ENCODE measurements around the gene SKIDA1. TPM values are rescaled to one million over a fixed set of nuclear protein-coding genes. Genes with fewer than 3 reads are reported as not detected.

SKIDA1 gene
- total RNA-seq, 1 experiment from 2014 or later, result 9.4 TPM

DNA sequence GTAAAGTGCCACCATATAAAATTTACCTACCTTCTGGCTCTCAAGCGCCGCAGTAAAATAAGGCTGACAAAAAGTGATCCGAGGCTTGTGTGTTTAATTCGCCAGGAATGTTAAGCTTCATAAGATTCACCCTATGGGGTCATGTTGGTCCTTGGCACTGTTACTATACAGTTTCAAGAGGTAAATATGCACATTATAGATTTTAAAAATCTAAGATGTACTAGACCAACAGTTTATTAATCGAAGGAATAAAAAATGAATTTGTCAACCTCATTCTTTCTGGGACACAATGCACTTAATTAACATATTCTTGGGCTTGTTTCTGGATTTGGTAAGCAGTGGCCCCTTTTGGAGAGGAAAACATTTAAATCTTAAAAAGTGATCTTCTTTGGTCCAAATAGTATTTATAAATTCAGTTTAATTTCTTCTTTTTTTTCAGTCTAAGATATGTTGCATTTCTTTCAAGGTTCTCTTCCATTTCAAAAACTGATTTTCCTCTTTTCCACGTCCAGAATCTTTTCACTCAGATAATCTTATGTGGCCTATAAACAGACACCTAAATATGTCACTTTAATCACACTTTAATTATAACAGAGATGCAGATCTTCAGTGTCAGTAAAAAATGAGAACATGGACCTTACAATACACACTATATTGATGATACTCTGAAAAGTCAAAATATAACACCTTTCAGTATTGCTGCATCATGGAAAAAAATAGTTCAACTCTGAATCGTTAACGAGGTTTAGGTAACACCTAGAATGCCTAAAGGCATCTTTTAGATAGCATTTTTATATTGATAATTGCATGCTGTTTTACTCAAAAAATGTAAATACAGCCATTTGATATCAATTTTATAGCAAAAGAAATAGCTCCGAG lies 3.8 kb upstream of the SKIDA1 start:
- ChIA-PET POLR2A (interaction anchor here (0.5 to 1.0 kb wide), 3 partner anchors 11 to 247 kb away, joined by 3 read pairs; no protein-coding TSS in a partner anchor), CTCF (interaction anchor here (1.0 to 1.8 kb wide), 2 partner anchors 21 to 33 kb away, joined by 4 read pairs; no protein-coding TSS in a partner anchor)
- Mint-ChIP-seq H3K36me3 (no peaks in the 10 kb centered on the region), H3K27ac (peak overlapping the region; percentile 95), H3K9me3 (no peaks in the 10 kb centered on the region), H3K27me3 (ENCODE audit: low read depth) (no peaks in the 10 kb centered on the region), H3K4me1 (peaks cover 41% of the 10 kb centered on the region), H3K4me3 (peak overlapping the region; percentile 86)
- DNase-seq (ENCODE audit: low spot score) (no peak), ATAC-seq (no peak)
- TF ChIP-seq ATF1 (CRISPR knock-in tag; IDR thresholded peaks at IDR 0.05) (no peak), FOXJ3 (CRISPR knock-in tag; IDR thresholded peaks at IDR 0.05; ENCODE audit: borderline replicate concordance) (no peak), TEAD4 (CRISPR knock-in tag; IDR thresholded peaks at IDR 0.05) (no peak), ZNF219 (CRISPR knock-in tag; IDR thresholded peaks at IDR 0.05; ENCODE audit: borderline replicate concordance) (no peak), TEAD1 (CRISPR knock-in tag; IDR thresholded peaks at IDR 0.05) (no peak), SMAD3 (CRISPR knock-in tag; IDR thresholded peaks at IDR 0.05; ENCODE audit: borderline replicate concordance) (no peak), ZNF263 (CRISPR knock-in tag; IDR thresholded peaks at IDR 0.05; ENCODE audit: low read depth) (no peak)
- TF ChIP-seq, protein P1, sequence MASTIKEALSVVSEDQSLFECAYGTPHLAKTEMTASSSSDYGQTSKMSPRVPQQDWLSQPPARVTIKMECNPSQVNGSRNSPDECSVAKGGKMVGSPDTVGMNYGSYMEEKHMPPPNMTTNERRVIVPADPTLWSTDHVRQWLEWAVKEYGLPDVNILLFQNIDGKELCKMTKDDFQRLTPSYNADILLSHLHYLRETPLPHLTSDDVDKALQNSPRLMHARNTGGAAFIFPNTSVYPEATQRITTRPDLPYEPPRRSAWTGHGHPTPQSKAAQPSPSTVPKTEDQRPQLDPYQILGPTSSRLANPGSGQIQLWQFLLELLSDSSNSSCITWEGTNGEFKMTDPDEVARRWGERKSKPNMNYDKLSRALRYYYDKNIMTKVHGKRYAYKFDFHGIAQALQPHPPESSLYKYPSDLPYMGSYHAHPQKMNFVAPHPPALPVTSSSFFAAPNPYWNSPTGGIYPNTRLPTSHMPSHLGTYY (CRISPR knock-in tag; IDR thresholded peaks at IDR 0.05), result no peak
- TF ChIP-seq, protein P2, sequence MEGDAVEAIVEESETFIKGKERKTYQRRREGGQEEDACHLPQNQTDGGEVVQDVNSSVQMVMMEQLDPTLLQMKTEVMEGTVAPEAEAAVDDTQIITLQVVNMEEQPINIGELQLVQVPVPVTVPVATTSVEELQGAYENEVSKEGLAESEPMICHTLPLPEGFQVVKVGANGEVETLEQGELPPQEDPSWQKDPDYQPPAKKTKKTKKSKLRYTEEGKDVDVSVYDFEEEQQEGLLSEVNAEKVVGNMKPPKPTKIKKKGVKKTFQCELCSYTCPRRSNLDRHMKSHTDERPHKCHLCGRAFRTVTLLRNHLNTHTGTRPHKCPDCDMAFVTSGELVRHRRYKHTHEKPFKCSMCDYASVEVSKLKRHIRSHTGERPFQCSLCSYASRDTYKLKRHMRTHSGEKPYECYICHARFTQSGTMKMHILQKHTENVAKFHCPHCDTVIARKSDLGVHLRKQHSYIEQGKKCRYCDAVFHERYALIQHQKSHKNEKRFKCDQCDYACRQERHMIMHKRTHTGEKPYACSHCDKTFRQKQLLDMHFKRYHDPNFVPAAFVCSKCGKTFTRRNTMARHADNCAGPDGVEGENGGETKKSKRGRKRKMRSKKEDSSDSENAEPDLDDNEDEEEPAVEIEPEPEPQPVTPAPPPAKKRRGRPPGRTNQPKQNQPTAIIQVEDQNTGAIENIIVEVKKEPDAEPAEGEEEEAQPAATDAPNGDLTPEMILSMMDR (IDR thresholded peaks at IDR 0.05), result no peak
- TF ChIP-seq, protein P3, sequence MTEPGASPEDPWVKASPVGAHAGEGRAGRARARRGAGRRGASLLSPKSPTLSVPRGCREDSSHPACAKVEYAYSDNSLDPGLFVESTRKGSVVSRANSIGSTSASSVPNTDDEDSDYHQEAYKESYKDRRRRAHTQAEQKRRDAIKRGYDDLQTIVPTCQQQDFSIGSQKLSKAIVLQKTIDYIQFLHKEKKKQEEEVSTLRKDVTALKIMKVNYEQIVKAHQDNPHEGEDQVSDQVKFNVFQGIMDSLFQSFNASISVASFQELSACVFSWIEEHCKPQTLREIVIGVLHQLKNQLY (CRISPR knock-in tag; IDR thresholded peaks at IDR 0.05), result no peak
- TF ChIP-seq, protein P4, sequence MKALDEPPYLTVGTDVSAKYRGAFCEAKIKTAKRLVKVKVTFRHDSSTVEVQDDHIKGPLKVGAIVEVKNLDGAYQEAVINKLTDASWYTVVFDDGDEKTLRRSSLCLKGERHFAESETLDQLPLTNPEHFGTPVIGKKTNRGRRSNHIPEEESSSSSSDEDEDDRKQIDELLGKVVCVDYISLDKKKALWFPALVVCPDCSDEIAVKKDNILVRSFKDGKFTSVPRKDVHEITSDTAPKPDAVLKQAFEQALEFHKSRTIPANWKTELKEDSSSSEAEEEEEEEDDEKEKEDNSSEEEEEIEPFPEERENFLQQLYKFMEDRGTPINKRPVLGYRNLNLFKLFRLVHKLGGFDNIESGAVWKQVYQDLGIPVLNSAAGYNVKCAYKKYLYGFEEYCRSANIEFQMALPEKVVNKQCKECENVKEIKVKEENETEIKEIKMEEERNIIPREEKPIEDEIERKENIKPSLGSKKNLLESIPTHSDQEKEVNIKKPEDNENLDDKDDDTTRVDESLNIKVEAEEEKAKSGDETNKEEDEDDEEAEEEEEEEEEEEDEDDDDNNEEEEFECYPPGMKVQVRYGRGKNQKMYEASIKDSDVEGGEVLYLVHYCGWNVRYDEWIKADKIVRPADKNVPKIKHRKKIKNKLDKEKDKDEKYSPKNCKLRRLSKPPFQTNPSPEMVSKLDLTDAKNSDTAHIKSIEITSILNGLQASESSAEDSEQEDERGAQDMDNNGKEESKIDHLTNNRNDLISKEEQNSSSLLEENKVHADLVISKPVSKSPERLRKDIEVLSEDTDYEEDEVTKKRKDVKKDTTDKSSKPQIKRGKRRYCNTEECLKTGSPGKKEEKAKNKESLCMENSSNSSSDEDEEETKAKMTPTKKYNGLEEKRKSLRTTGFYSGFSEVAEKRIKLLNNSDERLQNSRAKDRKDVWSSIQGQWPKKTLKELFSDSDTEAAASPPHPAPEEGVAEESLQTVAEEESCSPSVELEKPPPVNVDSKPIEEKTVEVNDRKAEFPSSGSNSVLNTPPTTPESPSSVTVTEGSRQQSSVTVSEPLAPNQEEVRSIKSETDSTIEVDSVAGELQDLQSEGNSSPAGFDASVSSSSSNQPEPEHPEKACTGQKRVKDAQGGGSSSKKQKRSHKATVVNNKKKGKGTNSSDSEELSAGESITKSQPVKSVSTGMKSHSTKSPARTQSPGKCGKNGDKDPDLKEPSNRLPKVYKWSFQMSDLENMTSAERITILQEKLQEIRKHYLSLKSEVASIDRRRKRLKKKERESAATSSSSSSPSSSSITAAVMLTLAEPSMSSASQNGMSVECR (CRISPR knock-in tag; IDR thresholded peaks at IDR 0.05; ENCODE audit: borderline replicate concordance), result no peak

DNA sequence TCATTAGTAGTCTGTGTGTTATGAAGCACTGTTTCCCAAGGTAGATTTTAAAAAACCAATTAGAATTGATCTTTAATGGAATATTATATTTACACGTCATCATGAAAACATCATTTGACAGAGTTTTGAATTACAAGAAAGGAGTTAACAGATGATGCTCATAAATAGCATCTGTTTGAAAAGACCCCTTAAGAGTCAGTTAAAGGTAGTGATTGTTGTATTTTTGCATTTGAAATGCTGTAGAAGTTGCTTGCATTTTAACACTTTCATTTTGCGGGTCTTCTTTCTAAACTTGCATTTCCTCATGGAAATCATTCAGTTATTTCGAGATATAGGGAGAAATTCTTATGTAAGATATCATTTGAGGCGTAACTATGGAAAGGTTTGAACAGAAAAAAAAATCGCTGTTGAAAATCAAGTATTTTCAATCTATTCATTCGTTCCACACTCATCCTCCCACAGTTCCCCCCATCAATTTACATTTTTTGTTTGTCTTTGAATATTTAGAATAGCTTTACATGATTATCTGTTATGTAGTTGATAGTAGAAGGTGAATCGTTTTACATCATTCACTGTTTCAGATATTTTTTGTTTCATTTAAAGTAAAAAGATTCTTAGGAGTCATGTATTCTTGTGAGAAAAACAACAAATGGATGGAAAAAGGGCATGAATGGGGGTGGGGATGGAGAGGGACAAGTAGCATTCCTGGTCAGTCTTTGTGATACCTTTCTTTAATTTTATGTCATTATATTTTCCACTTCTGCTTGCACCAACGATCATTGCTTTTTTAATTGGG lies 3.0 kb upstream of the SKIDA1 start:
- ChIA-PET CTCF (interaction anchor here (1.0 to 1.8 kb wide), 4 partner anchors 10 to 32 kb away, joined by 4 to 5 read pairs (median 4); no protein-coding TSS in a partner anchor), POLR2A (interaction anchor here (0.5 to 5.1 kb wide), 9 partner anchors 10 to 247 kb away, joined by 3 to 155 read pairs (median 7); no protein-coding TSS in a partner anchor)

More for the DNA sequence above, 3.0 kb upstream of the SKIDA1 start:
- Mint-ChIP-seq H3K27me3 (ENCODE audit: low read depth) (no peaks in the 10 kb centered on the region), H3K4me1 (peaks cover 48% of the 10 kb centered on the region), H3K9me3 (no peaks in the 10 kb centered on the region), H3K4me3 (peak overlapping the region; percentile 86), H3K36me3 (no peaks in the 10 kb centered on the region), H3K27ac (peak overlapping the region; percentile 95)
- DNase-seq (ENCODE audit: low spot score), result no peak
- no peak for ATAC-seq
- no peak for TF ChIP-seq CREB1 (CRISPR knock-in tag; IDR thresholded peaks at IDR 0.05)
- no peak for TF ChIP-seq ZNF423 (CRISPR knock-in tag; IDR thresholded peaks at IDR 0.05)
- no peak for TF ChIP-seq ATF1 (CRISPR knock-in tag; IDR thresholded peaks at IDR 0.05)
- TF ChIP-seq HMGA2 (CRISPR knock-in tag; IDR thresholded peaks at IDR 0.05), result no peak
- no peak for TF ChIP-seq ZNF396 (CRISPR knock-in tag; IDR thresholded peaks at IDR 0.05; ENCODE audit: borderline replicate concordance)
- TF ChIP-seq CREM (CRISPR knock-in tag; IDR thresholded peaks at IDR 0.05), result no peak
- TF ChIP-seq RELA (CRISPR knock-in tag; IDR thresholded peaks at IDR 0.05; ENCODE audit: borderline replicate concordance), result no peak
- TF ChIP-seq NFATC4 (CRISPR knock-in tag; IDR thresholded peaks at IDR 0.05), result no peak
- TF ChIP-seq, protein P5, sequence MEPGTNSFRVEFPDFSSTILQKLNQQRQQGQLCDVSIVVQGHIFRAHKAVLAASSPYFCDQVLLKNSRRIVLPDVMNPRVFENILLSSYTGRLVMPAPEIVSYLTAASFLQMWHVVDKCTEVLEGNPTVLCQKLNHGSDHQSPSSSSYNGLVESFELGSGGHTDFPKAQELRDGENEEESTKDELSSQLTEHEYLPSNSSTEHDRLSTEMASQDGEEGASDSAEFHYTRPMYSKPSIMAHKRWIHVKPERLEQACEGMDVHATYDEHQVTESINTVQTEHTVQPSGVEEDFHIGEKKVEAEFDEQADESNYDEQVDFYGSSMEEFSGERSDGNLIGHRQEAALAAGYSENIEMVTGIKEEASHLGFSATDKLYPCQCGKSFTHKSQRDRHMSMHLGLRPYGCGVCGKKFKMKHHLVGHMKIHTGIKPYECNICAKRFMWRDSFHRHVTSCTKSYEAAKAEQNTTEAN (CRISPR knock-in tag; IDR thresholded peaks at IDR 0.05), result no peak
